ENCODE results near the gene CHMP2B. TPM values are rescaled to one million over a fixed set of nuclear protein-coding genes. Genes with fewer than 3 reads are reported as not detected.

The CHMP2B gene, protein sequence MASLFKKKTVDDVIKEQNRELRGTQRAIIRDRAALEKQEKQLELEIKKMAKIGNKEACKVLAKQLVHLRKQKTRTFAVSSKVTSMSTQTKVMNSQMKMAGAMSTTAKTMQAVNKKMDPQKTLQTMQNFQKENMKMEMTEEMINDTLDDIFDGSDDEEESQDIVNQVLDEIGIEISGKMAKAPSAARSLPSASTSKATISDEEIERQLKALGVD
- total RNA-seq = 26.9 and 34.4 TPM in 2 replicates

DNA sequence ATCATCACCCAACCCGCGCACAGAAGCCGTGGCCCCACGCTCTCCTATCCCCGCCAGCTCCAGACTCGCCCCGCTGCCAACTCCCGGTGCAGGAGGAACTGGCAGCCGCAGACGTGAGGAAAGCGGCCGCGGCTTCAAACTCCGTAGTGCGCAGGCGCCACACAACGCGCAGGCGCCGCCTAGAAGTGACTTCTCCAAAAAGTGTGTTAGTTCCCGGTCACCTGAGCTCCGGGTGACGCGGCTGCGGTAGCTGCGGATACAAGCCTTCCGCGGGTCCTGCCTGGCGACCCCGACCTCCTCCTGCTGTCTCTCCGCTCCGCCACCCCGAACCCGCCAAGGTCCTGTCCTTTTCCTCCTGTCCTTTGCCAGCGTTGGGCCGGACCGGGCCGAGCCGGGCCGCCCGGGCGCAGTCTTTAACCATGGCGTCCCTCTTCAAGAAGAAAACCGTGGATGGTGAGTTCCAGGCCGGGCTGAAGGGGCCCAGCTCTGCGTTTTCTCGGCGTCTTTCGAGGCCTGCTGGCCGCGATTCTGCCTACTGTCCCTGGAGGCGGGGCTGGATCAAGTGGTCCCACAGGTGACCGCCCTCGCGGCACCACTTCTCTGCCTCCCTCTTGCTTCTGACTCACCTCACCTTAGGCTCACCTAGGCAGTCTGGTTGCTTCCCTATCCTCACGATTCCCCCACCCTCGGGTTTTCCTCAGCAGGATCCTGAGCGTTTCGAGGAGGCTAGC, at the start of gene CHMP2B:
TSS of gene CHMP2B (plus strand) at position 206 of the 731 bp plus-strand sequence. CDS start at position 420, 214 bp downstream.

DNA sequence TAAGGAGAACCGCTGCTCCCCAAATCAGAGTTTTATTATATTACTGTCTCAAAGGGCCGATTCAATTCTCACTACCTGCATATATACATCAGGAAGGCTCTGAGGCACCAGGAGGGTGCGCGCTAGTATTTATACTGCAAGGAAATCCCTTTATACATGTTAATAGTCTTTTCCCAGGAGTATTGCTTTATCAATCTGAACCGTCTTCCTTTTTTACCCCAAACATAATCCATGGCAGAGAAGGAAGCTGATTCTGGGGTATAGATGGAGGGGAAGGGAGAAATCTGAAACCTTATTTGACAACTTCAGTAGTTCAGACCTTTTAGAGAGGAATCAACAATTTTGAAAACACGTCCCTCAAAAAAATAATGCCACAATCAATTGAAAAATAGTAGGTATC, 49.4 kb downstream of the CHMP2B start, which contains the start of gene POU1F1:
TSS of gene POU1F1 (minus strand) at position 101 of the 400 bp plus-strand sequence. CDS start 122 bp downstream, outside the sequence.

Other genes with a start within 250 kb of the CHMP2B start
- 12.7 and 43.7 TPM in 2 replicates for gene VGLL3, start 236.2 kb upstream of the CHMP2B start, total RNA-seq
- not detected in 2 replicates for gene POU1F1, start 49.3 kb downstream of the CHMP2B start, total RNA-seq